Measurements from ENCODE around the gene STARD3. TPM values are rescaled to one million over a fixed set of nuclear protein-coding genes. Genes with fewer than 3 reads are reported as not detected.
"Not testable (repeated sequence)": the region's sequence is repeated elsewhere in the genome, so short reads cannot be mapped to it uniquely, and the experiment has no call there.

STARD3 gene
- total and polyA plus RNA-seq, 3 experiments from 2014 or later = 44.5 to 74.1 (median 71.4) TPM

DNA sequence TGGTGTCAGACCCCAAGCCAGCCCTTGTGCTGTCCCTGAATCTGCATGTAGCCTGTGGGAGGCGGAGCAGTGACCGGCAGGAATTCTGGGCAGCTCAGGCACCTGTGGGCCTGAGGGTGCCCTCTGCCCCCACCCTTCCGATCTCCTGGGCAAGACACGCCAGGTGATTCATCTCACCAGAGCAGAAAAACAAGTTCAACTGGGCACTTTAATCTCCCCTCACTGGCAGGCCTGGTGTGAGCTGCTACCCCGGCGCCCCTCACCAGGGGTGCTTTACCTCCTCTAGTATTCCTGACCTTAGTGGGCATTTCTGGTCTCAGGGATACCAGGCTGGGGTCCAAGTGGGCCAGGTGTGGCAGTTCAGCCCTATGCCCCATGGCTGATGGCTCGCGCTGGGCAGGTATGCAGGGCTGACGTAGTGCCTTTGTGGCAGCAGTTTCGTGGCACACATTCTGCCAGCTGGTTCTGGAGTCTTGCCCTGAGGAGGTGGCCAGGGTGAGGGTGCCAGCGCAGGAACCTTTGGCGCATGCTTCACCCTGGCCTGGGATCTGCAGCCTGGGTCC is 68.9 kb downstream of the STARD3 start:
- CTCF ChIA-PET = interaction anchor here (0.8 to 1.4 kb wide), 3 partner anchors 51 to 275 kb away, joined by 3 to 5 read pairs (median 3); partner anchors contain the start of gene PSMD3
- peaks cover 18% of the 10 kb centered on the region for H3K4me1 ChIP-seq (ENCODE audit: insufficient read depth, low read length)

DNA sequence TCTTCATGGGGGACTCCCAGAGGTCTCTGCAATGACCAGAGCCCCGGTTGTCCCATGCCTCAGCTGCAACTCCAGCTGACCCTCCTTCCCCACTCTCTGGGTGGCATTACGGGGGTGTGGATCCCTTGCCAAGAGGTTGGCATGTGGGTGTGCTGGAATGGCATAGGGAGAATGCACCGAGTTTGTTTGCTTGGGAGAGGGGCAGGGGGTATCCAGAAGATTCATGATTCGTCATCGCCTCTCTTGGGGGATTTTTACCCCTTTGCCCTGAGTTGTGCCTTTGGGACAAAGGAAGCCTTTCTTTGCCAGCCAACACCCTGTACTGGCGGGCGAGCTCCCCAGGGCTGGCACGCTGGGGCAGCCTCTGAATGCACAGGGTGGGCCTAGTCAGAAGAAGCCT is 69.4 kb downstream of the STARD3 start:
- Mint-ChIP-seq H3K27ac (no peak overlapping the region), H3K9me3 (no peaks in the 10 kb centered on the region), H3K4me1 (peaks cover 10 to 18% (median 14%) of the 10 kb centered on the region in 3 donors), H3K36me3 (no peaks in the 10 kb centered on the region), H3K27me3 (peaks cover 3 to 11% of the 10 kb centered on the region in 2 donors), H3K4me3 (no peak overlapping the region)
- ChIA-PET POLR2A (no interaction called here), CTCF (interaction anchor here (0.6 to 1.4 kb wide), 3 partner anchors 51 to 274 kb away, joined by 3 to 5 read pairs (median 3); partner anchors contain the start of gene PSMD3)
- Histone ChIP-seq H3K27me3 (ENCODE audit: insufficient read depth, low read length, poor library complexity, severe bottlenecking) (peaks cover 5% of the 10 kb centered on the region), H3K27ac (ENCODE audit: low read depth, low read length) (no peak overlapping the region), H3K4me1 (ENCODE audit: insufficient read depth, low read length) (peaks cover 18% of the 10 kb centered on the region), H3K9me3 (ENCODE audit: low read length) (no peaks in the 10 kb centered on the region), H3K36me3 (ENCODE audit: insufficient read depth, low read length) (no peaks in the 10 kb centered on the region), H3K4me3 (ENCODE audit: low read length) (no peak overlapping the region)
- no peak for DNase-seq

More for the DNA sequence above, 68.9 kb downstream of the STARD3 start:
- Histone ChIP-seq H3K4me3 (ENCODE audit: low read length) (no peak overlapping the region), H3K27me3 (ENCODE audit: insufficient read depth, low read length, poor library complexity, severe bottlenecking) (peaks cover 10% of the 10 kb centered on the region), H3K27ac (ENCODE audit: low read depth, low read length) (no peak overlapping the region), H3K9me3 (ENCODE audit: low read length) (no peaks in the 10 kb centered on the region), H3K36me3 (ENCODE audit: insufficient read depth, low read length) (no peaks in the 10 kb centered on the region)
- Mint-ChIP-seq H3K27ac (no peak overlapping the region), H3K9me3 (no peaks in the 10 kb centered on the region), H3K4me3 (no peak overlapping the region), H3K27me3 (peaks cover 8 to 16% of the 10 kb centered on the region in 2 donors), H3K4me1 (peaks cover 13 to 19% (median 19%) of the 10 kb centered on the region in 3 donors), H3K36me3 (no peaks in the 10 kb centered on the region)
- no peak for DNase-seq
- POLR2A ChIA-PET = no interaction called here

DNA sequence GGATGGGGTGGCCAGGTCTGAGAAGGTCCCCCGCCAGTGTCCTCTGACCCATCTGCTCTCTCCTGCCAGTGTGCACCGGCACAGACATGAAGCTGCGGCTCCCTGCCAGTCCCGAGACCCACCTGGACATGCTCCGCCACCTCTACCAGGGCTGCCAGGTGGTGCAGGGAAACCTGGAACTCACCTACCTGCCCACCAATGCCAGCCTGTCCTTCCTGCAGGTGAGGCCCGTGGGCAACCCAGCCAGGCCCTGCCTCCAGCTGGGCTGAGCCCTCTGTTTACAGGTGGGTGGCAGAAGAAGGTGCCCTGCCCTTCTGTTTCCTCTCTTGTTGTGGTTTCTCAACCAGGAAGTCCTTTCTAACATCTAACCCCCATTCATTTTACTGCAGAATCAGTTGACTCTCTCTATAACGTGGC is 70.0 kb downstream of the STARD3 start:
- DNase-seq = peak in 1 of 5 donors; percentile 37
- Mint-ChIP-seq H3K27me3 (peaks cover under 1 to 6% of the 10 kb centered on the region in 2 donors), H3K4me1 (peaks cover 10 to 18% (median 13%) of the 10 kb centered on the region in 3 donors), H3K36me3 (peaks cover 0 to 1% (median 0%) of the 10 kb centered on the region in 3 donors), H3K27ac (peak overlapping the region in 3 of 8 donors; percentile 3 to 81 (median 71)), H3K9me3 (no peaks in the 10 kb centered on the region), H3K4me3 (peak overlapping the region in 5 of 7 donors; percentile 4 to 80 (median 49))
- ChIA-PET CTCF (interaction anchor here (0.6 kb wide), 1 partner anchor 247 kb away, joined by 3 read pairs; no protein-coding TSS in a partner anchor), POLR2A (no interaction called here)
- no peak overlapping the region for H3K27ac ChIP-seq (ENCODE audit: low read depth, low read length)
- peaks cover 18% of the 10 kb centered on the region for H3K4me1 ChIP-seq (ENCODE audit: insufficient read depth, low read length)
- peak overlapping the region; percentile 55 for H3K4me3 ChIP-seq (ENCODE audit: low read length)
- peaks cover 4% of the 10 kb centered on the region for H3K27me3 ChIP-seq (ENCODE audit: insufficient read depth, low read length, poor library complexity, severe bottlenecking)
- H3K36me3 ChIP-seq (ENCODE audit: insufficient read depth, low read length) = no peaks in the 10 kb centered on the region
- H3K9me3 ChIP-seq (ENCODE audit: low read length) = no peaks in the 10 kb centered on the region

DNA sequence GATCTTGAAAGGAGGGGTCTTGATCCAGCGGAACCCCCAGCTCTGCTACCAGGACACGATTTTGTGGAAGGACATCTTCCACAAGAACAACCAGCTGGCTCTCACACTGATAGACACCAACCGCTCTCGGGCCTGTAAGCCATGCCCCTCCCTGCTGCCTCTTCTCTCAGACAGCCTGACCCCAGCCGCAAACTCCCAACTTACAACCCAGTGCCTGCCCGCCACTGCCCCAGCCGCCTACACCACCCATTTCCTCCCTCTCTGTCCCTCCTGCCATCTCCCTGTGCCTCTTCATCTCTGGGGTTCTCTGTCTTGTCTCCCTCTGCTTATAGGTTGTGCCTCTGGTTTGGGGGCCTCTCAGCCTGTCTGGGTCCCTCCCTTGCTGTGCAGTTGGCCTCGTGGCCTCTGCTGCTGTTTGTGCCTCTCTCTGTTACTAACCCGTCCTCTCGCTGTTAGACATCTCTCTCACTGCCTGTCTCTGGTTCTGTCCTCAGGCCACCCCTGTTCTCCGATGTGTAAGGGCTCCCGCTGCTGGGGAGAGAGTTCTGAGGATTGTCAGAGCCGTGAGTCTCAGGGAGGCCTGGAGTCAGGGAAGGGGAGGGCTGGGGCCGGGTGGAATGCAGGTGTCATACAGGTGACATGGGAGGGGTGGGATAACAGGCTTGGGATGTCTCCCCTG is 72.5 kb downstream of the STARD3 start:
- Mint-ChIP-seq H3K4me1 (peaks cover 10 to 18% (median 13%) of the 10 kb centered on the region in 3 donors), H3K4me3 (peak overlapping the region in 3 of 7 donors; percentile 12 to 36 (median 16)), H3K9me3 (no peaks in the 10 kb centered on the region), H3K27me3 (peaks cover 0 to 2% of the 10 kb centered on the region in 2 donors), H3K27ac (peak overlapping the region in 5 of 8 donors; percentile 23 to 93 (median 56)), H3K36me3 (peaks cover 0 to 3% (median 0%) of the 10 kb centered on the region in 3 donors)
- no peaks in the 10 kb centered on the region for H3K9me3 ChIP-seq (ENCODE audit: low read length)
- CTCF ChIA-PET = no interaction called here
- no peaks in the 10 kb centered on the region for H3K27me3 ChIP-seq (ENCODE audit: insufficient read depth, low read length, poor library complexity, severe bottlenecking)
- DNase-seq = no peak
- POLR2A ChIA-PET = no interaction called here
- no peaks in the 10 kb centered on the region for H3K36me3 ChIP-seq (ENCODE audit: insufficient read depth, low read length)
- no peak overlapping the region for H3K27ac ChIP-seq (ENCODE audit: low read depth, low read length)
- H3K4me1 ChIP-seq (ENCODE audit: insufficient read depth, low read length) = peaks cover 18% of the 10 kb centered on the region
- H3K4me3 ChIP-seq (ENCODE audit: low read length) = no peak overlapping the region

DNA sequence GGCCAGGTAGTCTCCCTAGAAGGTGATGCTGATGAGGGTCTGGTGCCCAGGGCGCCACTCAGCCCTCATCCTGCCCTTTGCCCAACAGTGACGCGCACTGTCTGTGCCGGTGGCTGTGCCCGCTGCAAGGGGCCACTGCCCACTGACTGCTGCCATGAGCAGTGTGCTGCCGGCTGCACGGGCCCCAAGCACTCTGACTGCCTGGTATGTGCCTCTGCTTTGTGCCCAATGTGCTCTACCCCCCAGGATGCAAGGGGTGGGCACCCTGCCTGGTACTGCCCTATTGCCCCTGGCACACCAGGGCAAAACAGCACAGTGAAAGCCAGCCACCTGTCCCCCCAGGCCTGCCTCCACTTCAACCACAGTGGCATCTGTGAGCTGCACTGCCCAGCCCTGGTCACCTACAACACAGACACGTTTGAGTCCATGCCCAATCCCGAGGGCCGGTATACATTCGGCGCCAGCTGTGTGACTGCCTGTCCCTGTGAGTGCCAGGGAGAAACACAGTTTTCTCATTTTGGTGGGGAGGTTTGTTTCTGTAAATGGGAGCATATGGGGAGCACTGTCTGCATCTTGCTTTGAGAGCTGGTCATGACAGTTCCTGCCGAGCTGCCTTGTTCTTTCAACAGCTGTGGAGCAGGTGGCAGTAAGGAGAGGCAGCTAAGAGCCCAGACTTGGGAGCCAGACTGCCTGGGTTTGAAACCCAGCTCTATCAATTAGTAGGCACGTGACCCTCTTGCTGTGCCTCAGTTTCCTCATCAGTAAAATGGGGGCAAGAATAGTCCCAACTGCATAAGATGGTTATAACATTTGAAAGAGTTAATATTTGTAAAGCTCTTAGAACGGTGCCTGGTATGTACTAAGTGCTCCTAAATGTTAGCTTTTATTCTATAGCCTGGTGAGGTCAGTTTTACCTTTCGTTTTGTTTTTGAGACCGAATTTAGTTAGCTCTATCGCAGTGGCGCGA is 73.3 kb downstream of the STARD3 start:
- no peak overlapping the region for H3K27ac Mint-ChIP-seq
- Histone ChIP-seq H3K9me3 (ENCODE audit: low read length) (no peaks in the 10 kb centered on the region), H3K27me3 (ENCODE audit: insufficient read depth, low read length, poor library complexity, severe bottlenecking) (no peaks in the 10 kb centered on the region), H3K27ac (ENCODE audit: low read depth, low read length) (no peak overlapping the region), H3K36me3 (ENCODE audit: insufficient read depth, low read length) (no peaks in the 10 kb centered on the region), H3K4me1 (ENCODE audit: insufficient read depth, low read length) (peaks cover 18% of the 10 kb centered on the region), H3K4me3 (ENCODE audit: low read length) (no peak overlapping the region)
- ChIA-PET CTCF (interaction anchor here (0.6 to 1.3 kb wide), 3 partner anchors 48 to 87 kb away, joined by 3 read pairs; no protein-coding TSS in a partner anchor), POLR2A (no interaction called here)
- H3K27me3 Mint-ChIP-seq = peaks cover 0 to 2% of the 10 kb centered on the region in 2 donors
- no peak for DNase-seq
- H3K9me3 Mint-ChIP-seq = no peaks in the 10 kb centered on the region
- H3K4me1 Mint-ChIP-seq = peaks cover 10 to 16% (median 13%) of the 10 kb centered on the region in 3 donors
- peak overlapping the region in 1 of 7 donors; percentile 12 for H3K4me3 Mint-ChIP-seq
- peaks cover 0 to 3% (median 0%) of the 10 kb centered on the region in 3 donors for H3K36me3 Mint-ChIP-seq

DNA sequence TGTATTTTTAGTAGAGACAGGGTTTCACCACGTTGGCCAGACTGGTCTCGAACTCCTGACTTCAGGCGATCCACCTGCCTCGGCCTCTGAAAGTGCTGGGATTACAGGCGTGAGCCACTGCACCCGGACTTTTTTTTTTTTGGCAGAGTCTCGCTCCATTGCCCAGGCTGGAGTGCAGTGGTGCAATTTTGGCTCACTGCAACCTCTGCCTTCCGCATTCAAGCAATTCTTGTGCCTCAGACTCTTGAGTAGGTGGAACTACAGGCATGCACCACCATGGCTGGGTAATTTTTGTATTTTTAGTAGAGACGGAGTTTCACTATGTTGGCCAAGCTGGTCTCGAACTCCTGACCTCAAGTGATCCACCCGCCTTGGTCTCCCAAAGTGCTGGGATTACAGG is 74.1 kb downstream of the STARD3 start:
- POLR2A ChIA-PET; DNase-seq; H3K27ac ChIP-seq (ENCODE audit: low read depth, low read length); H3K4me3 ChIP-seq (ENCODE audit: low read length); H3K9me3 Mint-ChIP-seq; H3K36me3 ChIP-seq (ENCODE audit: insufficient read depth, low read length); H3K27me3 ChIP-seq (ENCODE audit: insufficient read depth, low read length, poor library complexity, severe bottlenecking); H3K27me3 Mint-ChIP-seq; H3K36me3 Mint-ChIP-seq; H3K9me3 ChIP-seq (ENCODE audit: low read length); H3K27ac Mint-ChIP-seq; H3K4me3 Mint-ChIP-seq: not testable (repeated sequence)
- CTCF ChIA-PET = interaction anchor here (1.1 to 1.3 kb wide), 2 partner anchors 47 to 88 kb away, joined by 3 read pairs; no protein-coding TSS in a partner anchor
- H3K4me1 Mint-ChIP-seq = peaks cover 10 to 16% (median 13%) of the 10 kb centered on the region in 3 donors
- peaks cover 18% of the 10 kb centered on the region for H3K4me1 ChIP-seq (ENCODE audit: insufficient read depth, low read length)

DNA sequence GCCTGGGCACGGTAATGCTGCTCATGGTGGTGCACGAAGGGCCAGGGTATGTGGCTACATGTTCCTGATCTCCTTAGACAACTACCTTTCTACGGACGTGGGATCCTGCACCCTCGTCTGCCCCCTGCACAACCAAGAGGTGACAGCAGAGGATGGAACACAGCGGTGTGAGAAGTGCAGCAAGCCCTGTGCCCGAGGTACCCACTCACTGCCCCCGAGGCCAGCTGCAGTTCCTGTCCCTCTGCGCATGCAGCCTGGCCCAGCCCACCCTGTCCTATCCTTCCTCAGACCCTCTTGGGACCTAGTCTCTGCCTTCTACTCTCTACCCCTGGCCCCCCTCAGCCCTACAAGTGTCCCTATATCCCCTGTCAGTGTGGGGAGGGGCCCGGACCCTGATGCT is 74.9 kb downstream of the STARD3 start:
- POLR2A ChIA-PET = no interaction called here
- Mint-ChIP-seq H3K27me3 (peaks cover 0 to 2% of the 10 kb centered on the region in 2 donors), H3K4me3 (no peak overlapping the region), H3K9me3 (no peaks in the 10 kb centered on the region), H3K4me1 (peaks cover 7 to 14% (median 7%) of the 10 kb centered on the region in 3 donors), H3K36me3 (peaks cover 0 to 3% (median 0%) of the 10 kb centered on the region in 3 donors), H3K27ac (no peak overlapping the region)
- Histone ChIP-seq H3K9me3 (ENCODE audit: low read length) (no peaks in the 10 kb centered on the region), H3K36me3 (ENCODE audit: insufficient read depth, low read length) (no peaks in the 10 kb centered on the region), H3K27ac (ENCODE audit: low read depth, low read length) (no peak overlapping the region), H3K4me1 (ENCODE audit: insufficient read depth, low read length) (peaks cover 14% of the 10 kb centered on the region), H3K4me3 (ENCODE audit: low read length) (no peak overlapping the region), H3K27me3 (ENCODE audit: insufficient read depth, low read length, poor library complexity, severe bottlenecking) (no peaks in the 10 kb centered on the region)
- CTCF ChIA-PET = no interaction called here
- no peak for DNase-seq

All from CD8-positive, alpha-beta memory T cell (primary cell).